Fibroblast of pulmonary artery (primary cell): ENCODE results near the gene SMAD3.

ENCODE experiments used
- DNase-seq: peaks from one replicate; pipeline ENCODE4 v3.0.0-alpha.2; 2010; ENCODE audit warnings: low read depth
- H3K4me3 ChIP-seq: replicated peaks from 2 replicates; pipeline ENCODE4 v1.5.1; 2011; ENCODE audit warnings: low read depth, mild to moderate bottlenecking, control low read depth, low read length, moderate library complexity
- TF ChIP-seq, protein P1 (sequence below): IDR thresholded peaks from 2 replicates; pipeline ENCODE4 v1.5.1; 2011; ENCODE audit warnings: mild to moderate bottlenecking, control low read depth, low read length, inconsistent platforms; ENCODE audit errors: missing control alignments

The SMAD3 gene

GRCh38 chr15:67187351-67187854 lies 122.0 kb downstream of the SMAD3 start:
- H3K4me3 ChIP-seq = no peak overlapping the region
- DNase-seq = no peak
- TF ChIP-seq, protein P1, sequence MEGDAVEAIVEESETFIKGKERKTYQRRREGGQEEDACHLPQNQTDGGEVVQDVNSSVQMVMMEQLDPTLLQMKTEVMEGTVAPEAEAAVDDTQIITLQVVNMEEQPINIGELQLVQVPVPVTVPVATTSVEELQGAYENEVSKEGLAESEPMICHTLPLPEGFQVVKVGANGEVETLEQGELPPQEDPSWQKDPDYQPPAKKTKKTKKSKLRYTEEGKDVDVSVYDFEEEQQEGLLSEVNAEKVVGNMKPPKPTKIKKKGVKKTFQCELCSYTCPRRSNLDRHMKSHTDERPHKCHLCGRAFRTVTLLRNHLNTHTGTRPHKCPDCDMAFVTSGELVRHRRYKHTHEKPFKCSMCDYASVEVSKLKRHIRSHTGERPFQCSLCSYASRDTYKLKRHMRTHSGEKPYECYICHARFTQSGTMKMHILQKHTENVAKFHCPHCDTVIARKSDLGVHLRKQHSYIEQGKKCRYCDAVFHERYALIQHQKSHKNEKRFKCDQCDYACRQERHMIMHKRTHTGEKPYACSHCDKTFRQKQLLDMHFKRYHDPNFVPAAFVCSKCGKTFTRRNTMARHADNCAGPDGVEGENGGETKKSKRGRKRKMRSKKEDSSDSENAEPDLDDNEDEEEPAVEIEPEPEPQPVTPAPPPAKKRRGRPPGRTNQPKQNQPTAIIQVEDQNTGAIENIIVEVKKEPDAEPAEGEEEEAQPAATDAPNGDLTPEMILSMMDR = no peak

GRCh38 chr15:67188551-67189218 lies 123.3 kb downstream of the SMAD3 start:
- peak; percentile 77 for DNase-seq
- TF ChIP-seq, protein P1 = no peak
- H3K4me3 ChIP-seq = no peak overlapping the region

- DNase-seq = no peak
- TF ChIP-seq, protein P1 = no peak
Measured at GRCh38 chr15:67189326-67190051, 124.1 kb downstream of the SMAD3 start.

DNA sequence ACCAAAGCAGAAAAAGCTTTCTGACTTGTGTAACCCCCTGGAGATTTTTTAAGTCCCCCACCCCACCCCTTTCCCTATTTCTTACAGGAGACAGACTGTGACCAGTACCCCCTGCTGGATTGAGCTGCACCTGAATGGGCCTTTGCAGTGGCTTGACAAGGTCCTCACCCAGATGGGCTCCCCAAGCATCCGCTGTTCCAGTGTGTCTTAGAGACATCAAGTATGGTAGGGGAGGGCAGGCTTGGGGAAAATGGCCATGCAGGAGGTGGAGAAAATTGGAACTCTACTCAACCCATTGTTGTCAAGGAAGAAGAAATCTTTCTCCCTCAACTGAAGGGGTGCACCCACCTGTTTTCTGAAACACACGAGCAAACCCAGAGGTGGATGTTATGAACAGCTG lies 124.9 kb downstream of the SMAD3 start:
- no peak overlapping the region for H3K4me3 ChIP-seq
- no peak for DNase-seq
- TF ChIP-seq, protein P1 = no peak

More at GRCh38 chr15:67189326-67190051, 124.1 kb downstream of the SMAD3 start:
- no peak overlapping the region for H3K4me3 ChIP-seq

- DNase-seq = no peak
- H3K4me3 ChIP-seq = no peak overlapping the region
- TF ChIP-seq, protein P1 = no peak
Measured at GRCh38 chr15:67190813-67191212, 125.4 kb downstream of the SMAD3 start.

- DNase-seq = no peak
- TF ChIP-seq, protein P1 = no peak
- H3K4me3 ChIP-seq = no peak overlapping the region
Measured at GRCh38 chr15:67192185-67192820, 126.9 kb downstream of the SMAD3 start.
